ENCODE measurements around the gene ANKRD10.
"Not testable (repeated sequence)": the region's sequence is repeated elsewhere in the genome, so short reads cannot be mapped to it uniquely, and the experiment has no call there.

ANKRD10 gene

GRCh38 chr13:110838116-110838515, 76.8 kb downstream of the ANKRD10 start:
- no peak overlapping the region for H3K4me3 ChIP-seq (ENCODE audit: low read depth in 1 of 2, low read length in 2 of 2)
- H4K20me1 ChIP-seq (ENCODE audit: insufficient read depth, low read length), result no peaks in the 10 kb centered on the region
- H3K27ac ChIP-seq (ENCODE audit: low read length), result no peak overlapping the region
- H3K4me1 ChIP-seq (ENCODE audit: insufficient read depth, low read length), result no peaks in the 10 kb centered on the region
- TF ChIP-seq EZH2 (IDR thresholded peaks at IDR 0.05; ENCODE audit: borderline replicate concordance, low read depth, low read length, severe bottlenecking) (no peak), CTCF (IDR thresholded peaks at IDR 0.05; ENCODE audit: borderline replicate concordance, extremely low read depth, low read length, poor library complexity, severe bottlenecking) (no peak)
- H3K36me3 ChIP-seq (ENCODE audit: insufficient read depth, low read length), result no peaks in the 10 kb centered on the region
- ATAC-seq (ENCODE audit: insufficient read depth, low read depth) (no peak), DNase-seq (no peak)
- peaks cover 14% of the 10 kb centered on the region for H3K27me3 ChIP-seq (ENCODE audit: insufficient read depth, low read length, poor library complexity)
- H3K9ac ChIP-seq (ENCODE audit: low read depth, low read length), result no peak overlapping the region
- H3K9me3 ChIP-seq (ENCODE audit: insufficient read depth, low read length, severe bottlenecking), result no peaks in the 10 kb centered on the region
- no peak overlapping the region for H2AFZ ChIP-seq (ENCODE audit: low read depth, low read length)
- no peaks in the 10 kb centered on the region for H3K79me2 ChIP-seq (ENCODE audit: insufficient read depth, low read length)
- no peak overlapping the region for H3K4me2 ChIP-seq (ENCODE audit: insufficient read depth, low read length)

- ATAC-seq (ENCODE audit: insufficient read depth, low read depth); DNase-seq: not testable (repeated sequence)
- peaks cover 17% of the 10 kb centered on the region for H3K27me3 ChIP-seq (ENCODE audit: insufficient read depth, low read length, poor library complexity)
Measured at GRCh38 chr13:110837397-110838061, 77.3 kb downstream of the ANKRD10 start.

GRCh38 chr13:110836605-110836903, 78.3 kb downstream of the ANKRD10 start:
- H3K36me3 ChIP-seq (ENCODE audit: insufficient read depth, low read length), result no peaks in the 10 kb centered on the region
- ATAC-seq (ENCODE audit: insufficient read depth, low read depth), result no peak
- no peaks in the 10 kb centered on the region for H3K79me2 ChIP-seq (ENCODE audit: insufficient read depth, low read length)
- H3K27me3 ChIP-seq (ENCODE audit: insufficient read depth, low read length, poor library complexity), result peaks cover 16% of the 10 kb centered on the region
- no peak overlapping the region for H3K4me2 ChIP-seq (ENCODE audit: insufficient read depth, low read length)
- H3K27ac ChIP-seq (ENCODE audit: low read length), result no peak overlapping the region
- TF ChIP-seq EZH2 (IDR thresholded peaks at IDR 0.05; ENCODE audit: borderline replicate concordance, low read depth, low read length, severe bottlenecking), result no peak
- TF ChIP-seq CTCF (IDR thresholded peaks at IDR 0.05; ENCODE audit: borderline replicate concordance, extremely low read depth, low read length, poor library complexity, severe bottlenecking), result no peak
- no peak overlapping the region for H3K4me3 ChIP-seq (ENCODE audit: low read depth in 1 of 2, low read length in 2 of 2)
- H3K4me1 ChIP-seq (ENCODE audit: insufficient read depth, low read length), result no peaks in the 10 kb centered on the region
- H3K9ac ChIP-seq (ENCODE audit: low read depth, low read length), result no peak overlapping the region
- no peak overlapping the region for H2AFZ ChIP-seq (ENCODE audit: low read depth, low read length)
- DNase-seq, result no peak
- H4K20me1 ChIP-seq (ENCODE audit: insufficient read depth, low read length), result no peaks in the 10 kb centered on the region
- no peaks in the 10 kb centered on the region for H3K9me3 ChIP-seq (ENCODE audit: insufficient read depth, low read length, severe bottlenecking)

More at GRCh38 chr13:110837397-110838061, 77.3 kb downstream of the ANKRD10 start:
- not testable (repeated sequence) for H3K9ac ChIP-seq (ENCODE audit: low read depth, low read length); H3K36me3 ChIP-seq (ENCODE audit: insufficient read depth, low read length); H2AFZ ChIP-seq (ENCODE audit: low read depth, low read length); H3K79me2 ChIP-seq (ENCODE audit: insufficient read depth, low read length); H4K20me1 ChIP-seq (ENCODE audit: insufficient read depth, low read length); H3K27ac ChIP-seq (ENCODE audit: low read length); H3K4me3 ChIP-seq (ENCODE audit: low read depth in 1 of 2, low read length in 2 of 2); H3K4me1 ChIP-seq (ENCODE audit: insufficient read depth, low read length); H3K9me3 ChIP-seq (ENCODE audit: insufficient read depth, low read length, severe bottlenecking); H3K4me2 ChIP-seq (ENCODE audit: insufficient read depth, low read length)

GRCh38 chr13:110835721-110836604, 78.9 kb downstream of the ANKRD10 start:
- H4K20me1 ChIP-seq (ENCODE audit: insufficient read depth, low read length), result no peaks in the 10 kb centered on the region
- H3K9ac ChIP-seq (ENCODE audit: low read depth, low read length), result no peak overlapping the region
- no peaks in the 10 kb centered on the region for H3K36me3 ChIP-seq (ENCODE audit: insufficient read depth, low read length)
- no peaks in the 10 kb centered on the region for H3K79me2 ChIP-seq (ENCODE audit: insufficient read depth, low read length)
- no peak overlapping the region for H3K27ac ChIP-seq (ENCODE audit: low read length)
- DNase-seq (no peak), ATAC-seq (ENCODE audit: insufficient read depth, low read depth) (no peak)
- TF ChIP-seq CTCF (IDR thresholded peaks at IDR 0.05; ENCODE audit: borderline replicate concordance, extremely low read depth, low read length, poor library complexity, severe bottlenecking), result no peak
- no peak for TF ChIP-seq EZH2 (IDR thresholded peaks at IDR 0.05; ENCODE audit: borderline replicate concordance, low read depth, low read length, severe bottlenecking)
- H3K27me3 ChIP-seq (ENCODE audit: insufficient read depth, low read length, poor library complexity), result peaks cover 14% of the 10 kb centered on the region
- H3K4me3 ChIP-seq (ENCODE audit: low read depth in 1 of 2, low read length in 2 of 2), result no peak overlapping the region
- no peak overlapping the region for H3K4me2 ChIP-seq (ENCODE audit: insufficient read depth, low read length)
- no peaks in the 10 kb centered on the region for H3K9me3 ChIP-seq (ENCODE audit: insufficient read depth, low read length, severe bottlenecking)
- H3K4me1 ChIP-seq (ENCODE audit: insufficient read depth, low read length), result no peaks in the 10 kb centered on the region
- H2AFZ ChIP-seq (ENCODE audit: low read depth, low read length), result no peak overlapping the region
